ENCODE measurements around the gene NBEAL2.

NBEAL2 gene

DNA sequence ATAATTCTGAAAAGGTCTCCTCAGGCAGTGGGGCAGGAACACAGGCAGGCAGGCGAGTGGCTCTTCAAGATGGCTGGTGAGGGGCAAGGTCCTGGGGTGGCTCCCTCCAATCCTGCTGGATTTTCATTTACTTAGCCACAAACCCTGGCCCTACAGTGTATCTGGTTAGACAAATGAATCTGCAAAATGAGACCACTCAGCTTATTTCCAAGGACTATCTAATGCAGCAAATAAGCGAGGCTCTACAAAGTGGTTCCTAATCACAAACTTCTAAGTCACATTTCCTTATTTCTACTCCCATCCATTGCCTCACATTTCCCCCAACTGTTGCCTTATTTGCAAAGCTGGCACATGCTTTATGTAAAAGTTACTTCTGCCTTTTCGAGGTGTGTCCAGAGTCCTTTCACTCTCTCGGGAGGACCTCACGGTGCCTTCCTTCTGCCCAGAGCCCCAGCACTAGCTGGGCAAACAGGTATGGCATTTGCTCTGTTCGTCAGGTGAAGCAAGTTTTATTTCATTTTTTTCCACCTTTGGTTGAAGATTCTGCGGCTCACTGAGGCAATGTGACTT, 43.4 kb upstream of the NBEAL2 start:
- H3K4me1 ChIP-seq (ENCODE audit: insufficient read depth, low read length), result peaks cover 31% of the 10 kb centered on the region
- no peaks in the 10 kb centered on the region for H3K27me3 ChIP-seq (ENCODE audit: insufficient read depth, low read length)
- H3K9ac ChIP-seq (ENCODE audit: low read depth, low read length), result peak overlapping the region; percentile 35; the same call in 1 of the 2 replicates
- WGBS, result 93% methylated on average over 7 of the region's 7 CpGs
- no peak overlapping the region for H3K4me3 ChIP-seq (ENCODE audit: low read length)
- no peaks in the 10 kb centered on the region for H3K9me3 ChIP-seq (ENCODE audit: insufficient read depth, low read depth, low read length)
- peak overlapping the region; percentile 73 for H3K27ac ChIP-seq (ENCODE audit: low read depth, low read length)
- H3K36me3 ChIP-seq (ENCODE audit: insufficient read depth, low read length), result peaks cover 50% of the 10 kb centered on the region

- Histone ChIP-seq H3K27ac (ENCODE audit: low read depth, low read length) (no peak overlapping the region), H3K9ac (ENCODE audit: low read depth, low read length) (no peak overlapping the region), H3K9me3 (ENCODE audit: insufficient read depth, low read depth, low read length) (no peaks in the 10 kb centered on the region), H3K4me3 (ENCODE audit: low read length) (no peak overlapping the region), H3K36me3 (ENCODE audit: insufficient read depth, low read length) (peaks cover 50% of the 10 kb centered on the region), H3K4me1 (ENCODE audit: insufficient read depth, low read length) (peaks cover 25% of the 10 kb centered on the region), H3K27me3 (ENCODE audit: insufficient read depth, low read length) (no peaks in the 10 kb centered on the region)
- WGBS, result 90% methylated on average over 5 of the region's 5 CpGs
Observed at GRCh38 chr3:46936733-46937250, 42.7 kb upstream of the NBEAL2 start.

- 94% methylated on average over 2 of the region's 2 CpGs for WGBS
- no peaks in the 10 kb centered on the region for H3K9me3 ChIP-seq (ENCODE audit: insufficient read depth, low read depth, low read length)
- H3K4me1 ChIP-seq (ENCODE audit: insufficient read depth, low read length), result peaks cover 27% of the 10 kb centered on the region
- H3K27ac ChIP-seq (ENCODE audit: low read depth, low read length), result no peak overlapping the region
- peaks cover 56% of the 10 kb centered on the region for H3K36me3 ChIP-seq (ENCODE audit: insufficient read depth, low read length)
- H3K4me3 ChIP-seq (ENCODE audit: low read length), result no peak overlapping the region
- H3K9ac ChIP-seq (ENCODE audit: low read depth, low read length), result no peak overlapping the region
- H3K27me3 ChIP-seq (ENCODE audit: insufficient read depth, low read length), result no peaks in the 10 kb centered on the region
Observed at GRCh38 chr3:46938118-46938517, 41.3 kb upstream of the NBEAL2 start.

GRCh38 chr3:46939578-46940445, 39.7 kb upstream of the NBEAL2 start:
- Histone ChIP-seq H3K4me3 (ENCODE audit: low read length) (no peak overlapping the region), H3K27me3 (ENCODE audit: insufficient read depth, low read length) (no peaks in the 10 kb centered on the region), H3K36me3 (ENCODE audit: insufficient read depth, low read length) (peaks cover 56% of the 10 kb centered on the region), H3K4me1 (ENCODE audit: insufficient read depth, low read length) (peaks cover 36% of the 10 kb centered on the region), H3K9me3 (ENCODE audit: insufficient read depth, low read depth, low read length) (no peaks in the 10 kb centered on the region), H3K9ac (ENCODE audit: low read depth, low read length) (no peak overlapping the region), H3K27ac (ENCODE audit: low read depth, low read length) (no peak overlapping the region)
- WGBS, result 90% methylated on average over 12 of the region's 12 CpGs

- Histone ChIP-seq H3K27ac (ENCODE audit: low read depth, low read length) (no peak overlapping the region), H3K4me3 (ENCODE audit: low read length) (no peak overlapping the region), H3K4me1 (ENCODE audit: insufficient read depth, low read length) (peaks cover 23% of the 10 kb centered on the region), H3K36me3 (ENCODE audit: insufficient read depth, low read length) (peaks cover 53% of the 10 kb centered on the region), H3K27me3 (ENCODE audit: insufficient read depth, low read length) (no peaks in the 10 kb centered on the region), H3K9ac (ENCODE audit: low read depth, low read length) (no peak overlapping the region), H3K9me3 (ENCODE audit: insufficient read depth, low read depth, low read length) (no peaks in the 10 kb centered on the region)
- WGBS, result 94% methylated on average over 7 of the region's 7 CpGs
Observed at GRCh38 chr3:46942076-46942475, 37.4 kb upstream of the NBEAL2 start.

- peaks cover 23% of the 10 kb centered on the region for H3K4me1 ChIP-seq (ENCODE audit: insufficient read depth, low read length)
- no peaks in the 10 kb centered on the region for H3K27me3 ChIP-seq (ENCODE audit: insufficient read depth, low read length)
- no peak overlapping the region; the same call in 1 of the 2 replicates for H3K9ac ChIP-seq (ENCODE audit: low read depth, low read length)
- H3K9me3 ChIP-seq (ENCODE audit: insufficient read depth, low read depth, low read length), result no peaks in the 10 kb centered on the region
- 87% methylated on average over 12 of the region's 12 CpGs for WGBS
- no peak overlapping the region for H3K4me3 ChIP-seq (ENCODE audit: low read length)
- no peak overlapping the region for H3K27ac ChIP-seq (ENCODE audit: low read depth, low read length)
- H3K36me3 ChIP-seq (ENCODE audit: insufficient read depth, low read length), result peaks cover 52% of the 10 kb centered on the region
Observed at GRCh38 chr3:46942481-46943236, 36.8 kb upstream of the NBEAL2 start.

GRCh38 chr3:46943237-46944187, 36.0 kb upstream of the NBEAL2 start:
- Histone ChIP-seq H3K4me1 (ENCODE audit: insufficient read depth, low read length) (peaks cover 23% of the 10 kb centered on the region), H3K9me3 (ENCODE audit: insufficient read depth, low read depth, low read length) (no peaks in the 10 kb centered on the region), H3K9ac (ENCODE audit: low read depth, low read length) (no peak overlapping the region), H3K4me3 (ENCODE audit: low read length) (no peak overlapping the region), H3K27me3 (ENCODE audit: insufficient read depth, low read length) (no peaks in the 10 kb centered on the region), H3K27ac (ENCODE audit: low read depth, low read length) (no peak overlapping the region), H3K36me3 (ENCODE audit: insufficient read depth, low read length) (peaks cover 47% of the 10 kb centered on the region)
- WGBS, result 90% methylated on average over 12 of the region's 12 CpGs

- Histone ChIP-seq H3K9ac (ENCODE audit: low read depth, low read length) (no peak overlapping the region), H3K27ac (ENCODE audit: low read depth, low read length) (no peak overlapping the region; the same call in 1 of the 2 replicates), H3K9me3 (ENCODE audit: insufficient read depth, low read depth, low read length) (no peaks in the 10 kb centered on the region), H3K36me3 (ENCODE audit: insufficient read depth, low read length) (peaks cover 40% of the 10 kb centered on the region), H3K4me1 (ENCODE audit: insufficient read depth, low read length) (peaks cover 27% of the 10 kb centered on the region), H3K4me3 (ENCODE audit: low read length) (no peak overlapping the region), H3K27me3 (ENCODE audit: insufficient read depth, low read length) (no peaks in the 10 kb centered on the region)
- WGBS, result 90% methylated on average over 8 of the region's 8 CpGs
Observed at GRCh38 chr3:46944191-46944590, 35.3 kb upstream of the NBEAL2 start.

DNA sequence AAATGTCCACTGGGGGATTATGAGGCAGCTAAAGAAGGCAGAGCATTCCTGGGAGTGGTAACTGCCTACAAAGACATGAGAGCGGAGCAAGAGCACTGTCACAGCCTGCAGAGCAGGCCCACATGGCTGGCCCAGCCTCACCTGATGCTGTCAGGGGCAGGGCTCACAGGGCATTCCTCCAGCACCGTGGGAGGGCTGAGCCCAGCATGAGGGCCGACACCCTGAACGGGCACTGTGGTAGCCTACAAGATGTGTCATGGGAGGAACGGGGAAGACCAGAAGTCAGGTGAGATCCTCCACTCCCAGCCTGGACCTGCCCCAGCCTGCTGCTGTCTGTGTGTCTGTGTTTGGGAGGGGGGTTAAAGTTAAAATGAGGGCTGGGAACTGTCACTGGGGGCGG, 33.0 kb upstream of the NBEAL2 start:
- Histone ChIP-seq H3K4me1 (ENCODE audit: insufficient read depth, low read length) (peaks cover 30% of the 10 kb centered on the region), H3K27ac (ENCODE audit: low read depth, low read length) (no peak overlapping the region), H3K36me3 (ENCODE audit: insufficient read depth, low read length) (peaks cover 23% of the 10 kb centered on the region), H3K9me3 (ENCODE audit: insufficient read depth, low read depth, low read length) (no peaks in the 10 kb centered on the region), H3K4me3 (ENCODE audit: low read length) (no peak overlapping the region), H3K9ac (ENCODE audit: low read depth, low read length) (no peak overlapping the region), H3K27me3 (ENCODE audit: insufficient read depth, low read length) (no peaks in the 10 kb centered on the region)
- WGBS, result 73% methylated on average over 5 of the region's 6 CpGs

- Histone ChIP-seq H3K27me3 (ENCODE audit: insufficient read depth, low read length) (no peaks in the 10 kb centered on the region), H3K4me1 (ENCODE audit: insufficient read depth, low read length) (peaks cover 30% of the 10 kb centered on the region), H3K9ac (ENCODE audit: low read depth, low read length) (no peak overlapping the region), H3K27ac (ENCODE audit: low read depth, low read length) (no peak overlapping the region), H3K4me3 (ENCODE audit: low read length) (no peak overlapping the region), H3K36me3 (ENCODE audit: insufficient read depth, low read length) (peaks cover 23% of the 10 kb centered on the region), H3K9me3 (ENCODE audit: insufficient read depth, low read depth, low read length) (no peaks in the 10 kb centered on the region)
- 75% methylated on average over 7 of the region's 7 CpGs for WGBS
Observed at GRCh38 chr3:46946856-46947545, 32.5 kb upstream of the NBEAL2 start.

Data from HUES64 (cell line).